Endothelial cell of umbilical vein (primary cell): ENCODE data around the gene IQSEC3. TPM values are rescaled to one million over a fixed set of nuclear protein-coding genes. Genes with fewer than 3 reads are reported as not detected.

Source experiments
- BruUV-seq: library from RNA; stranded (reverse); fragments of 400-500 nt; replicated peaks from 2 replicates; lab custom pipeline; 2021; lab: Mats Ljungman, UMichigan
- CTCF ChIA-PET: fragments of 300-600, 350-600 bp; sonication (Branson Sonifier 250); formaldehyde crosslinking; loops from one replicate; lab custom pipeline; 2021; ENCODE audit warnings: antibody characterized with exemption, inconsistent platforms; lab: Charles Lee
- POLR2A ChIA-PET: fragments of 300-600, 350-600 bp; sonication (Branson Sonifier 250); formaldehyde crosslinking; loops from one replicate; lab custom pipeline; 2021; ENCODE audit warnings: antibody characterized with exemption, inconsistent platforms; lab: Charles Lee
- DNase-seq: peaks from one replicate; pipeline ENCODE4 v3.0.0-alpha.2; 2011; ENCODE audit warnings: low read depth, low spot score
- FAIRE-seq: peaks from 2 replicates; lab custom pipeline; 2011; peaks lifted over from hg19 to GRCh38; lab: Jason Lieb, UNC
- H2AFZ ChIP-seq: 2 replicates; pipeline ENCODE4 v1.6.0; 2012; ENCODE audit warnings: low read depth, low read length, control low read depth, inconsistent platforms
- H3K27ac ChIP-seq: 2 replicates; pipeline ENCODE4 v1.5.1; 2011; ENCODE audit warnings: low read depth, mild to moderate bottlenecking, control low read depth, low read length, moderate library complexity; ENCODE audit not compliant: insufficient read depth
- H3K27me3 ChIP-seq, 2 experiments: 2 replicates each; pipeline versions ENCODE4 v1.6.0 to v1.6.1; 2011; ENCODE audit warnings: low read length in 2 of 2, mixed read lengths in 1 of 2; ENCODE audit not compliant: control insufficient read depth in 2 of 2, insufficient read depth in 2 of 2
- H3K36me3 ChIP-seq, 2 experiments: 2 replicates in 1 of 2; 3 replicates in 1 of 2; pipeline ENCODE4 v1.5.1; 2011; ENCODE audit warnings: low read length in 2 of 2, mild to moderate bottlenecking in 1 of 2, moderate library complexity in 1 of 2; ENCODE audit not compliant: control insufficient read depth in 2 of 2, insufficient read depth in 2 of 2; ENCODE audit errors: extremely low read depth in 1 of 2
- H3K4me1 ChIP-seq: 3 replicates; pipeline ENCODE4 v1.5.1; 2011; ENCODE audit warnings: mild to moderate bottlenecking, low read length; ENCODE audit not compliant: control insufficient read depth, insufficient read depth; ENCODE audit errors: extremely low read depth
- H3K4me2 ChIP-seq: 2 replicates; pipeline ENCODE4 v1.6.1; 2011; ENCODE audit warnings: low read length, control low read depth, mixed read lengths; ENCODE audit not compliant: insufficient read depth
- H3K4me3 ChIP-seq, 3 experiments: fragments of 200-600 bp in 1 of 3; sonication (generic), shearing (Covaris generic) in 1 of 3; replicated peaks in 1 of 3; 2 replicates each; pipeline ENCODE4 v1.5.1; 2011 to 2016; ENCODE audit warnings: control low read depth in 3 of 3, low read length in 3 of 3, mild to moderate bottlenecking in 2 of 3, inconsistent platforms in 1 of 3, low read depth in 1 of 3, moderate library complexity in 1 of 3; ENCODE audit not compliant: insufficient read depth in 1 of 3
- H3K79me2 ChIP-seq: 2 replicates; pipeline ENCODE4 v1.6.0; 2012; ENCODE audit warnings: low read length, inconsistent platforms; ENCODE audit not compliant: control insufficient read depth, insufficient read depth
- H3K9ac ChIP-seq: replicated peaks from 2 replicates; pipeline ENCODE3; 2011; ENCODE audit warnings: low read length, control low read depth; ENCODE audit not compliant: insufficient read depth; ENCODE audit errors: extremely low read depth
- H3K9me1 ChIP-seq: replicated peaks from 3 replicates; pipeline ENCODE4 v1.6.0; 2011; ENCODE audit warnings: mild to moderate bottlenecking, low read length; ENCODE audit not compliant: control insufficient read depth, insufficient read depth; ENCODE audit errors: extremely low read depth
- H3K9me3 ChIP-seq: replicated peaks from 2 replicates; pipeline ENCODE4 v1.5.1; 2012; ENCODE audit warnings: low read length, inconsistent platforms; ENCODE audit not compliant: control insufficient read depth, insufficient read depth
- H4K20me1 ChIP-seq: replicated peaks from 2 replicates; pipeline ENCODE3; 2011; ENCODE audit warnings: mild to moderate bottlenecking, low read length; ENCODE audit not compliant: control insufficient read depth, insufficient read depth; ENCODE audit errors: extremely low read depth
- CTCF ChIP-seq, 2 donors: IDR thresholded peaks; 1 replicate in 1 of 2; 2 replicates in 1 of 2; pipeline ENCODE4 v1.5.1; 2011; ENCODE audit warnings: low read length in 2 of 2, mild to moderate bottlenecking in 2 of 2, moderate library complexity in 2 of 2, control low read depth in 1 of 2, inconsistent platforms in 1 of 2, low read depth in 1 of 2; ENCODE audit not compliant: insufficient read depth in 1 of 2; ENCODE audit errors: extremely low read depth in 1 of 2
- EZH2 ChIP-seq: IDR thresholded peaks from 2 replicates; pipeline ENCODE4 v1.6.1; 2012; ENCODE audit warnings: borderline replicate concordance, low read depth, mild to moderate bottlenecking, moderate library complexity, low read length, inconsistent platforms; ENCODE audit not compliant: severe bottlenecking
- FOS ChIP-seq: IDR thresholded peaks from 2 replicates; pipeline ENCODE4 v1.6.1; 2011; ENCODE audit warnings: mild to moderate bottlenecking, low read length, moderate library complexity, borderline replicate concordance; ENCODE audit not compliant: insufficient read depth
- GATA2 ChIP-seq: IDR thresholded peaks from 2 replicates; pipeline ENCODE4 v1.7.0; 2011; ENCODE audit warnings: low read depth, mild to moderate bottlenecking, moderate library complexity, mixed read lengths, low read length; ENCODE audit not compliant: insufficient read length, insufficient read depth
- JUN ChIP-seq: IDR thresholded peaks from 2 replicates; pipeline ENCODE4 v1.6.1; 2011; ENCODE audit warnings: borderline replicate concordance, low read depth; ENCODE audit not compliant: insufficient read length, insufficient read depth
- MYC ChIP-seq: IDR thresholded peaks from one replicate; pipeline ENCODE4 v1.6.1; 2011; ENCODE audit warnings: mild to moderate bottlenecking, low read depth, low read length
- POLR2A ChIP-seq: IDR thresholded peaks from 2 replicates; pipeline ENCODE4 v1.6.1; 2012; ENCODE audit warnings: low read depth, mild to moderate bottlenecking, control low read depth, low read length
- POLR2AphosphoS5 ChIP-seq: IDR thresholded peaks from 2 replicates; pipeline ENCODE4 v1.6.1; 2012; ENCODE audit warnings: low read depth, mild to moderate bottlenecking, control low read depth, low read length, moderate library complexity; ENCODE audit not compliant: insufficient read depth
- dilution Hi-C: fragments of 300-500 bp; cut with MboI; formaldehyde crosslinking; loops from one replicate; pipeline ENCODE4 v1.15.0; 2019; ENCODE audit warnings: low sequenced_read_pairs; ENCODE audit not compliant: extremely low pct_ligation_motif_present
- intact Hi-C: fragments of 100-400 bp; cut with micrococcal nuclease; formaldehyde crosslinking; loops from one replicate; pipeline ENCODE4 v1.10.0; 2022
- polyA plus RNA-seq, 4 experiments: library from polyadenylated mRNA; depleted of rRNA in 3 of 4; stranded (reverse) in 3 of 4; unstranded in 1 of 4; fragments of >200 nt; gene quantifications; 2 replicates each; pipeline versions ENCODE4 v1.2.1 to v1.2.3, GENCODE V29; 2011 to 2012; ENCODE audit warnings: missing spikeins in 1 of 4
- total RNA-seq: library from RNA; stranded (reverse); gene quantifications from 2 replicates; pipeline ENCODE4 v1.2.3, GENCODE V29; 2021
- TF ChIP-seq, protein P1 (sequence below): IDR thresholded peaks from 2 replicates; pipeline ENCODE4 v1.6.1; 2011; ENCODE audit not compliant: insufficient read depth, insufficient read length

The IQSEC3 gene
- total and polyA plus RNA-seq, 2 donors (not counting 3 experiments of a cell fraction or from before 2014, with no cell fraction given) = not detected

DNA sequence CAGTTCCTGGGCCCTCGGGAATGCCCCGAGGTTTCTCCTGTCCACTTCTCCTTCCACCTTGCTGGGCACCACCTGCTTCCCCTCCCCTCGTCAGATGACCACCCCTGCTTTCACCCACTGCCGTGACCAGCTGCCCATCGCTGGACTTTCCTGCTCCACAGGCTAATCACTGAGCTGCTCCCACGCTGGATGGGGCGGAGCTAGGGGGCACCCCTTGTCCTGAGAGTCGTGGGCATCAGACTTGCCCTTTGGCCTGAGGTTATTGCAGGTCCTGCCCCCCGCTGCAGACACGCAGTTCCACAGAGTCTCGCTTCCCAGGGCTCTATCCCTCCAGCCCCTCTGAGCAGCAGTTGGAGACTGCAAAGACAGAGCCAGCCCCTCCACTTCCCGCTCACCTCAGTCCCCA lies 147.0 kb downstream of the IQSEC3 start:
- dilution Hi-C loops = no loop called here
- ChIA-PET POLR2A (no interaction called here), CTCF (no interaction called here)

More for the DNA sequence above, 147.0 kb downstream of the IQSEC3 start:
- Histone ChIP-seq H3K9me3 (no peaks in the 10 kb centered on the region), H3K4me3 (no peak overlapping the region), H4K20me1 (no peaks in the 10 kb centered on the region), H3K4me1 (no peaks in the 10 kb centered on the region), H3K27me3 (no peaks in the 10 kb centered on the region), H3K9me1 (no peaks in the 10 kb centered on the region), H3K27ac (no peak overlapping the region), H2AFZ (no peak overlapping the region), H3K79me2 (no peaks in the 10 kb centered on the region), H3K9ac (no peak overlapping the region), H3K36me3 (no peaks in the 10 kb centered on the region), H3K4me2 (no peak overlapping the region)
- BruUV-seq = no TSS peak
- DNase-seq (no peak), FAIRE-seq (no peak)
- TF ChIP-seq FOS = no peak
- TF ChIP-seq, protein P1, sequence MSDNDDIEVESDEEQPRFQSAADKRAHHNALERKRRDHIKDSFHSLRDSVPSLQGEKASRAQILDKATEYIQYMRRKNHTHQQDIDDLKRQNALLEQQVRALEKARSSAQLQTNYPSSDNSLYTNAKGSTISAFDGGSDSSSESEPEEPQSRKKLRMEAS = no peak
- TF ChIP-seq POLR2AphosphoS5 = no peak
- no peak for TF ChIP-seq MYC
- no peak for TF ChIP-seq EZH2
- no peak for TF ChIP-seq POLR2A
- no peak for TF ChIP-seq CTCF (IDR thresholded peaks at IDR 0.05; ENCODE audit: extremely low read depth in 1 of 2, insufficient read depth in 1 of 2, low read depth in 1 of 2, low read length in 2 of 2)
- TF ChIP-seq GATA2 = no peak
- no peak for TF ChIP-seq JUN
- intact Hi-C loops = no loop called here
